Kidney tubule cell (primary cell): ENCODE measurements around the gene DEFB108B.
"Not testable (repeated sequence)": the region's sequence is repeated elsewhere in the genome, so short reads cannot be mapped to it uniquely, and the experiment has no call there.

Source experiments
- DNase-seq: peaks from one replicate; pipeline ENCODE4 v3.0.0-alpha.2; 2018; ENCODE audit warnings: low spot score

DEFB108B gene

GRCh38 chr11:71821539-71821938 is 11.5 kb upstream of the DEFB108B start:
- peak; percentile 64 for DNase-seq

GRCh38 chr11:71829247-71829646 is 3.8 kb upstream of the DEFB108B start:
- not testable (repeated sequence) for DNase-seq

GRCh38 chr11:71829686-71830085 is 3.3 kb upstream of the DEFB108B start:
- DNase-seq = not testable (repeated sequence)

- DNase-seq = not testable (repeated sequence)
Observed at GRCh38 chr11:71842720-71843119, 9.7 kb downstream of the DEFB108B start.

- not testable (repeated sequence) for DNase-seq
Observed at GRCh38 chr11:71843355-71843754, 10.4 kb downstream of the DEFB108B start.

- DNase-seq = no peak
Observed at GRCh38 chr11:71843858-71844257, 10.9 kb downstream of the DEFB108B start.

- not testable (repeated sequence) for DNase-seq
Observed at GRCh38 chr11:71853895-71854294, 20.9 kb downstream of the DEFB108B start.

- DNase-seq = peak; percentile 6
Observed at GRCh38 chr11:71855880-71856279, 22.9 kb downstream of the DEFB108B start.

- not testable (repeated sequence) for DNase-seq
Observed at GRCh38 chr11:71860835-71861234, 27.8 kb downstream of the DEFB108B start.

- peak; percentile 69 for DNase-seq
Observed at GRCh38 chr11:71863978-71864627, 31.1 kb downstream of the DEFB108B start.

GRCh38 chr11:71867209-71867608 is 34.2 kb downstream of the DEFB108B start:
- not testable (repeated sequence) for DNase-seq

GRCh38 chr11:71869931-71870330 is 36.9 kb downstream of the DEFB108B start:
- DNase-seq = not testable (repeated sequence)

- DNase-seq = not testable (repeated sequence)
Observed at GRCh38 chr11:71870661-71871060, 37.7 kb downstream of the DEFB108B start.

GRCh38 chr11:71876262-71876661 is 43.3 kb downstream of the DEFB108B start:
- not testable (repeated sequence) for DNase-seq

GRCh38 chr11:71878059-71878458 is 45.1 kb downstream of the DEFB108B start, which contains the start of gene DEFB131B:
DEFB131B (plus strand) TSS chr11:71878453; CDS start chr11:71878453, 0 bp downstream.
- DNase-seq = not testable (repeated sequence)

GRCh38 chr11:71885806-71886205 is 52.8 kb downstream of the DEFB108B start:
- not testable (repeated sequence) for DNase-seq
